Fibroblast of pulmonary artery (primary cell): Measurements from ENCODE around the gene ACOT13.
"Not testable (repeated sequence)": the region's sequence is repeated elsewhere in the genome, so short reads cannot be mapped to it uniquely, and the experiment has no call there.

Source experiments
- DNase-seq: peaks from one replicate; pipeline ENCODE4 v3.0.0-alpha.2; 2010; ENCODE audit warnings: low read depth
- H3K4me3 ChIP-seq: replicated peaks from 2 replicates; pipeline ENCODE4 v1.5.1; 2011; ENCODE audit warnings: low read depth, mild to moderate bottlenecking, control low read depth, low read length, moderate library complexity
- TF ChIP-seq, protein P1 (sequence below): IDR thresholded peaks from 2 replicates; pipeline ENCODE4 v1.5.1; 2011; ENCODE audit warnings: mild to moderate bottlenecking, control low read depth, low read length, inconsistent platforms; ENCODE audit errors: missing control alignments

ACOT13 gene

DNA sequence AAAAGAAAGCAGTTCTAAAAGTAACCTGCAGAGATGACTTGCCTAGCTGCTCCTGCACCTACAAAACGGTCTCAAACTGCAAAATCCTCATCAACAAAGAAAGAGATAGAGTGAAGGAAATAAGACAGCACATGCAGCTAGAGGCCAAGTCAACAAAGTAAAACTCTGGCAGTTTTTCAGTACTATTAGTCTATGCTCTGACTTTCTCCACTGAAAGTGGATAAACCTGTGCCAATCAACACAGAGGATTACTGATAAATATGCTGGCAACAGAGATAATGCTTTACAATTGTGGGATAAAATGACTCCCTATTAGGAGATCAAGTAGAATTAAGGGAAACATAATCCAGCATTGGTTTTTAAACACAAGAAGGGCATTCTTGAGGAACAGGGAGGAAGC is 34.3 kb upstream of the ACOT13 start:
- no peak overlapping the region for H3K4me3 ChIP-seq
- no peak for DNase-seq
- TF ChIP-seq, protein P1, sequence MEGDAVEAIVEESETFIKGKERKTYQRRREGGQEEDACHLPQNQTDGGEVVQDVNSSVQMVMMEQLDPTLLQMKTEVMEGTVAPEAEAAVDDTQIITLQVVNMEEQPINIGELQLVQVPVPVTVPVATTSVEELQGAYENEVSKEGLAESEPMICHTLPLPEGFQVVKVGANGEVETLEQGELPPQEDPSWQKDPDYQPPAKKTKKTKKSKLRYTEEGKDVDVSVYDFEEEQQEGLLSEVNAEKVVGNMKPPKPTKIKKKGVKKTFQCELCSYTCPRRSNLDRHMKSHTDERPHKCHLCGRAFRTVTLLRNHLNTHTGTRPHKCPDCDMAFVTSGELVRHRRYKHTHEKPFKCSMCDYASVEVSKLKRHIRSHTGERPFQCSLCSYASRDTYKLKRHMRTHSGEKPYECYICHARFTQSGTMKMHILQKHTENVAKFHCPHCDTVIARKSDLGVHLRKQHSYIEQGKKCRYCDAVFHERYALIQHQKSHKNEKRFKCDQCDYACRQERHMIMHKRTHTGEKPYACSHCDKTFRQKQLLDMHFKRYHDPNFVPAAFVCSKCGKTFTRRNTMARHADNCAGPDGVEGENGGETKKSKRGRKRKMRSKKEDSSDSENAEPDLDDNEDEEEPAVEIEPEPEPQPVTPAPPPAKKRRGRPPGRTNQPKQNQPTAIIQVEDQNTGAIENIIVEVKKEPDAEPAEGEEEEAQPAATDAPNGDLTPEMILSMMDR, result no peak

DNA sequence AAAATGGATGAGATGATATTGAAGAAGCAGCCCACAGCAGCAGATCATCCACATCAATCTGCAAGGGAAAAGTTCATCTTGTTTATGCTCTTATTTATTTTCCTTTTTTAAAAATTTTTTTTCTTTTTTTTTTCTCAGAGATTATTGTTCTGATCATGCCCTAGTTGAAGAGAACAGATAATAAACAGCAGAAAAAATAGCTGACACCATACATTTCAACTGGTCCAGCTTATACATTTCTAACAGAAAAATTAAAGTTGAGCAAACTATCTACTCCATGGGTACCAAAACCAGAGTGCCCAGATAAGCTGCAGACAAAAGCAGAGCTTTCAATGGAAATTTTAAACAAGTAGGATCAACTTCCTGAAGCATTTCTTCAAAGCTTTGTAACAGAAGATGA is 30.2 kb upstream of the ACOT13 start:
- TF ChIP-seq, protein P1, result no peak
- no peak overlapping the region for H3K4me3 ChIP-seq
- DNase-seq, result no peak

DNA sequence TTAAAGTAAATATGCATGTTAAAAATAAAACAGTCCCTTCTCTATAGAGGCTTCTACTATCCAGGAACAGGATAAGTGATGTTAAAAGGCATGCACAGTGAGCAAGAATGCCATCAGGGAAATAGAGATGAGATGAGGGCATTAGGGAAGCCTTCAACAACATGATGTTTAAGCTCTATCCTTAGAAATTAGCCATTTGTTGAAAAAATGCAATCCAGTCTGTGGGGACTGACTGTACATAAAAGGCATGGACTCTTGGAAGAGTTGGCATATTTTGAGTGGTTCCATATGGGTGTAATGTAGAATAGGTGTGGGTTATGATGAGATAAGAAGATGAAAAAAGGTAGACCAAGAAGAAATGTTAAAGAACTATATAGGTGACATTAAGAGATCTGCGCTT is 26.7 kb upstream of the ACOT13 start:
- H3K4me3 ChIP-seq, result no peak overlapping the region
- no peak for DNase-seq
- TF ChIP-seq, protein P1, result no peak

DNA sequence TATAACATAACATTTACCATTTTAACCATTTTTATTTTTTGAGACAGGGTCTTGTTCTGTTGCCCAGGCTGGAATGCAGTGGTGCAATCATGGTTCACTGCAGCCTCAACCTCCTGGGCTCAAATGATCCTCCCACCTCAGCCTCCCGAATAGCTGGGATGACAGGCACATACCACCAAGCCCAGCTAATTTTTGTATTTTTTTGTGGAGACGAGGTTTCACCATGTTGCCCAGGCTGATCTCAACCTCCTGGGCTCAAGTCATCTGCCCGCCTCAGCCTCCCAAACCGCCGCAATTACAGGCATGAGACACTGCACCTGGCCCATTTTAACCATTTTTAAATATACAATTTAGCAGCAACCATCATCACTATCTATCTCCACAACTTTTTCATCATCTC is 26.2 kb upstream of the ACOT13 start:
- not testable (repeated sequence) for DNase-seq, H3K4me3 ChIP-seq

DNA sequence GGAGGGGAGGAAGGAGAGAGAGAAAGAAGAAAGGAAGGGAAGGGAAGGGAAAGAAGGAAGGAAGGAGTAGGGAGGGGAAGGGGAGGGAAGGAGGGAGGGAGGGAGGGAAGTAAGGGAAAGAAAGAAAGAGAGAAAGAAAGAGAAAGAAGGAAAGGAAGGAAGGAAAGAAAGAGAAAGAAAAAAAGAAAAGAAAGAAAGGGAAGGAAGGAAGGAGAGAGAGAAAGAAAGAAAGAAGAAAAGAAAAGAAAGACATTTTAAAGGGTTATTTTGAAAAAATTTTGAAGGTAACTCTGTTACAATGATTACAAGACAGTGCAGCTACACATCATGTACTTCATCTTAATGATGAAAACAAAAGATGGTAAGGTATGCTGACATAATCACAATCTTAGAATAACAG is 24.8 kb upstream of the ACOT13 start:
- TF ChIP-seq, protein P1, result no peak
- DNase-seq, result no peak
- H3K4me3 ChIP-seq, result no peak overlapping the region

DNA sequence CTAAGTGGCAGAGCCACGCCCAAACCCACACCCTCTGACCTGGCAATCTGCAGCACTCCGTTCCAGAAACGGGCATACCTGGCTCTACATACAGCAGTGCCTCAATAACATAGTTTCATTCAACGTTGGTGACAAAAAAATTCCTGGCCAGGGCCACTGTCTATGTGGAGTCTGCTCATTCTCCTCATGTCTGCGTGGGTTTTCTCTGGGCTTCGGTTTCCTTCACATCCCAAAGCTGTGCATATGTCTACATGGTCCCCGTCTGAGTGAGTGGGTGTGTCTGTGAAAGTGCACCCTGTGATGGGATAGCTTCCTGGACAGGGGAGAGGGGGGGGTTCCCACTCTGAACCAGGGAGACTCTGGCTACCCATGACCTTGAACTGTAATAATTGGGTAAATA is 23.0 kb upstream of the ACOT13 start:
- TF ChIP-seq, protein P1, result no peak
- H3K4me3 ChIP-seq, result no peak overlapping the region
- no peak for DNase-seq

DNA sequence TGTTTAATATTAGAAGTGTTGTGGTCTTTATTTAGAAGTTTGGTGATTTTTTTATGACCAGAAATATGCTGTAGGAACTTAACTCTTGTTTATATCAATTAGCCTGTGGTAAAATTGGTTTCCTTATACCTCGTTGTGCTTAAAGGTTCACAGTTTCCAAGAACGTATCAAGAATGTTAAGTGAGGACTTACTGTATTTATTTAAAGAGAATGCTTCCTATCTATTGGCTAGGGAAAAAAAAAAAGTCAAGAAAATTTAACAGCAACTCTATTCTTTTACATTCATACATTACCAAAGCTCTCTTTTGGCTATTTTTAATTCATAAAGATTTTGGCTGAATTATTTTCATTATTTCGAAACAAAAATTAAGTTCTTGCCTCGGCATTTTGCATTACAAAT is 22.5 kb upstream of the ACOT13 start:
- DNase-seq, result no peak
- H3K4me3 ChIP-seq, result no peak overlapping the region
- TF ChIP-seq, protein P1, result no peak

DNA sequence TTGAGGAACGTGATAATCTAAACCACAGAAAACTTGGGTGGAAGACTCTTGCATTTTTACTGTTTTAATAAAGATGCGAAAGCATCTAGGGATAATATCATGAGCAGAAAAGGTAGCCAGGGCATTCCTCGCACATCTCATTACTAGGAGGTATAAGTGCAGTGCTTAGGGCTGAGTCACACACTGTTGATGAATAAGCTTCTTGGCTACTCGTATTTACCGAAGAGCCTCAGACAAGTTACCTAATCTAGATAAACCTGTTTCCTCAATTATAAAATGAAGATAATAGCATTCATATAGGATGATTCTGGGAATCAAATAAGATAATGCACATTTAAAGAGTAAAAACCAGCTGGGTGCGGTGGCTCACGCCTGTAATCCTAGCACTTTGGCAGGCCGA is 20.1 kb upstream of the ACOT13 start:
- no peak for DNase-seq
- H3K4me3 ChIP-seq, result no peak overlapping the region

More for the DNA sequence above, 20.1 kb upstream of the ACOT13 start:
- TF ChIP-seq, protein P1, result no peak
